ENCODE measurements around the gene SSTR5. TPM values are rescaled to one million over a fixed set of nuclear protein-coding genes. Genes with fewer than 3 reads are reported as not detected.
"Not testable (repeated sequence)": the region's sequence is repeated elsewhere in the genome, so short reads cannot be mapped to it uniquely, and the experiment has no call there.

SSTR5 gene
- total RNA-seq (not detected), polyA plus RNA-seq (not detected)

DNA sequence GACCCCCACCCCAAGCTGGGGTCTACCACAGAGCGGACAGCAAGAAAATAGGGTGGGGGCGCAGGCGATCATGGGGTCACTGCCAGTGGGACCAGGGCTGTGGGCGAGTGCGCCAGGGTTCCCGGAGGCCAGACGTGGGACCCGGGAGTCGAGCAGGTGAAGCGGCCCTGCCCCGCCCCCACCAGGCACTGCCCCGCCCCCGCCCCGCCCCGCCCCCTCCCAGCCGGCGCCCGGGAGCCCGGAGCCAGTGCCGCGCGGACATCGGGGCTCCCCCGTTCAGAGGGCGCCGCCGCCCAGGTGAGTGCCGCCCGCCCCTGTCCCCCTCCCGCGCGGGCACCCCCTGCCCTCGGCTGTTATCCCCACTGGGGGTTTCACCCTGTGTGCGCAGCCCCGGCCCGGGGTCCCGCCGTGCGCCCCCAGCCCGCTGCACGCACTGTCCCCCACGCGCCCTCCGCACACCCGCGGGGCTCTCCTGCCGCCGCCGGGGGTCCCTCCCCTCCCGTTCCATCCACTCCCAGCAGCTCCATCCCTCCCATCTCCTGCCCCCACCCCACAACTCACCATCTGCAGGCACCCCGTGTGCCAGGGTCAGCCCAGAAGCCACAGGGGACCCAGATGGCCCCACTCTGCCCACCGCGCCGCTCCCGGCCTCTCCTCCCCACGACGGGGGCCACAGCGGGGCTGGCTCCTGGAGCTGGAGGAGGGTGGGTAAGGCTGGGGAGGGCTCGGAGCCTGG lies at the start of gene SSTR5:
SSTR5 (plus strand) TSS at position 222 of the 736 bp plus-strand sequence. CDS start 6,122 bp downstream, outside the sequence.
- WGBS: 10% methylated on average over 59 of the region's 59 CpGs
- no peak within 1 kb of the TSS for H3K4me3 ChIP-seq (ENCODE audit: low read depth in 1 of 3, low read length in 3 of 3)
- TF ChIP-seq FOXA2 (IDR thresholded peaks at IDR 0.05) (no peak), HNF4G (IDR thresholded peaks at IDR 0.05) (no peak), RXRA (IDR thresholded peaks at IDR 0.05) (no peak), EGR1 (IDR thresholded peaks at IDR 0.05; ENCODE audit: low read depth in 2 of 2) (no peak), TAF1 (conservative IDR thresholded peaks at IDR 0.05) (no peak), SP1 (IDR thresholded peaks at IDR 0.05) (no peak), HNF4A (conservative IDR thresholded peaks at IDR 0.05) (no peak), RAD21 (IDR thresholded peaks at IDR 0.05) (no peak), JUND (IDR thresholded peaks at IDR 0.05) (no peak), YY1 (IDR thresholded peaks at IDR 0.05) (no peak), NR2F2 (IDR thresholded peaks at IDR 0.05) (no peak)
- TF ChIP-seq, protein P1, sequence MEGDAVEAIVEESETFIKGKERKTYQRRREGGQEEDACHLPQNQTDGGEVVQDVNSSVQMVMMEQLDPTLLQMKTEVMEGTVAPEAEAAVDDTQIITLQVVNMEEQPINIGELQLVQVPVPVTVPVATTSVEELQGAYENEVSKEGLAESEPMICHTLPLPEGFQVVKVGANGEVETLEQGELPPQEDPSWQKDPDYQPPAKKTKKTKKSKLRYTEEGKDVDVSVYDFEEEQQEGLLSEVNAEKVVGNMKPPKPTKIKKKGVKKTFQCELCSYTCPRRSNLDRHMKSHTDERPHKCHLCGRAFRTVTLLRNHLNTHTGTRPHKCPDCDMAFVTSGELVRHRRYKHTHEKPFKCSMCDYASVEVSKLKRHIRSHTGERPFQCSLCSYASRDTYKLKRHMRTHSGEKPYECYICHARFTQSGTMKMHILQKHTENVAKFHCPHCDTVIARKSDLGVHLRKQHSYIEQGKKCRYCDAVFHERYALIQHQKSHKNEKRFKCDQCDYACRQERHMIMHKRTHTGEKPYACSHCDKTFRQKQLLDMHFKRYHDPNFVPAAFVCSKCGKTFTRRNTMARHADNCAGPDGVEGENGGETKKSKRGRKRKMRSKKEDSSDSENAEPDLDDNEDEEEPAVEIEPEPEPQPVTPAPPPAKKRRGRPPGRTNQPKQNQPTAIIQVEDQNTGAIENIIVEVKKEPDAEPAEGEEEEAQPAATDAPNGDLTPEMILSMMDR (IDR thresholded peaks at IDR 0.05; ENCODE audit: low read depth, low read length, missing input control): no peak
- TF ChIP-seq, protein P2, sequence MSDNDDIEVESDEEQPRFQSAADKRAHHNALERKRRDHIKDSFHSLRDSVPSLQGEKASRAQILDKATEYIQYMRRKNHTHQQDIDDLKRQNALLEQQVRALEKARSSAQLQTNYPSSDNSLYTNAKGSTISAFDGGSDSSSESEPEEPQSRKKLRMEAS (IDR thresholded peaks at IDR 0.05): no peak

DNA sequence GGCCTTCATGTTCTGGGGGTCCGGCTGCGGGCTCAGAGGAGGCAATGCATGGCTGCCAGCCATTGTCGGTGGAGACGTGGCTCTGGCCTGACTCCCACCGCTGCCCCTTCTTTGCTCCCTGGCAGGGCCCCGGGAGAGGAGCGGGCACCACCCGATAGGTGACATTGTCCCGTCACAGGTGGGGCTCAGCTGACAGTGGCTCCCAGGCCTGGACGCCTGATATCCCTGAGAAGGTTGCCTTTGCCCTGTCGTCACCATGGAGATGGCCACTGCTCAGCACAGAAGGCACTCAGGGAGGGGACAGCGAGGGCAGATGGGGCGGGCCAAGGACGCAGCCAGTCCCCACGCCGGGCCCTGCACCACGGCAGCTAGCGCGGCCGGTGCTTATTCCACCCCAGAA lies 48.4 kb upstream of the SSTR5 start:
- Histone ChIP-seq H3K9ac (ENCODE audit: low read depth in 1 of 2, low read length in 2 of 2) (no peak overlapping the region), H3K4me3 (ENCODE audit: low read depth in 1 of 3, low read length in 3 of 3) (no peak overlapping the region), H3K9me3 (ENCODE audit: control insufficient read depth in 4 of 4, low read length in 3 of 4) (no peaks in the 10 kb centered on the region), H3K36me3 (ENCODE audit: control insufficient read depth in 4 of 4, insufficient read depth in 3 of 4, low read depth in 1 of 4, low read length in 3 of 4) (no peaks in the 10 kb centered on the region), H3K4me1 (ENCODE audit: control insufficient read depth in 4 of 4, insufficient read depth in 4 of 4, low read length in 3 of 4) (no peaks in the 10 kb centered on the region), H3K27ac (ENCODE audit: low read depth in 1 of 2, low read length in 2 of 2) (no peak overlapping the region), H3K27me3 (ENCODE audit: control insufficient read depth in 4 of 4, insufficient read depth in 4 of 4, low read length in 3 of 4) (peaks cover 0 to 8% (median 2%) of the 10 kb centered on the region in 4 donors)
- whole genome bisulfite sequencing: 61% methylated on average over 20 of the region's 20 CpGs
- no peak for DNase-seq (ENCODE audit: low spot score)
- TF ChIP-seq YY1 (IDR thresholded peaks at IDR 0.05) (no peak), FOXA2 (IDR thresholded peaks at IDR 0.05) (no peak), EGR1 (IDR thresholded peaks at IDR 0.05; ENCODE audit: low read depth in 2 of 2) (no peak), HNF4G (IDR thresholded peaks at IDR 0.05) (no peak), GABPA (IDR thresholded peaks at IDR 0.05 in 1 of 2, conservative IDR thresholded peaks at IDR 0.05 in 1 of 2) (no peak), JUND (IDR thresholded peaks at IDR 0.05) (no peak), RAD21 (IDR thresholded peaks at IDR 0.05) (no peak), NR2F2 (IDR thresholded peaks at IDR 0.05) (no peak), RXRA (IDR thresholded peaks at IDR 0.05) (no peak)
- TF ChIP-seq, protein P1 (IDR thresholded peaks at IDR 0.05; ENCODE audit: low read depth, low read length, missing input control): no peak
- TF ChIP-seq, protein P3, sequence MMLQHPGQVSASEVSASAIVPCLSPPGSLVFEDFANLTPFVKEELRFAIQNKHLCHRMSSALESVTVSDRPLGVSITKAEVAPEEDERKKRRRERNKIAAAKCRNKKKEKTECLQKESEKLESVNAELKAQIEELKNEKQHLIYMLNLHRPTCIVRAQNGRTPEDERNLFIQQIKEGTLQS (IDR thresholded peaks at IDR 0.05): no peak
- TF ChIP-seq, protein P4, sequence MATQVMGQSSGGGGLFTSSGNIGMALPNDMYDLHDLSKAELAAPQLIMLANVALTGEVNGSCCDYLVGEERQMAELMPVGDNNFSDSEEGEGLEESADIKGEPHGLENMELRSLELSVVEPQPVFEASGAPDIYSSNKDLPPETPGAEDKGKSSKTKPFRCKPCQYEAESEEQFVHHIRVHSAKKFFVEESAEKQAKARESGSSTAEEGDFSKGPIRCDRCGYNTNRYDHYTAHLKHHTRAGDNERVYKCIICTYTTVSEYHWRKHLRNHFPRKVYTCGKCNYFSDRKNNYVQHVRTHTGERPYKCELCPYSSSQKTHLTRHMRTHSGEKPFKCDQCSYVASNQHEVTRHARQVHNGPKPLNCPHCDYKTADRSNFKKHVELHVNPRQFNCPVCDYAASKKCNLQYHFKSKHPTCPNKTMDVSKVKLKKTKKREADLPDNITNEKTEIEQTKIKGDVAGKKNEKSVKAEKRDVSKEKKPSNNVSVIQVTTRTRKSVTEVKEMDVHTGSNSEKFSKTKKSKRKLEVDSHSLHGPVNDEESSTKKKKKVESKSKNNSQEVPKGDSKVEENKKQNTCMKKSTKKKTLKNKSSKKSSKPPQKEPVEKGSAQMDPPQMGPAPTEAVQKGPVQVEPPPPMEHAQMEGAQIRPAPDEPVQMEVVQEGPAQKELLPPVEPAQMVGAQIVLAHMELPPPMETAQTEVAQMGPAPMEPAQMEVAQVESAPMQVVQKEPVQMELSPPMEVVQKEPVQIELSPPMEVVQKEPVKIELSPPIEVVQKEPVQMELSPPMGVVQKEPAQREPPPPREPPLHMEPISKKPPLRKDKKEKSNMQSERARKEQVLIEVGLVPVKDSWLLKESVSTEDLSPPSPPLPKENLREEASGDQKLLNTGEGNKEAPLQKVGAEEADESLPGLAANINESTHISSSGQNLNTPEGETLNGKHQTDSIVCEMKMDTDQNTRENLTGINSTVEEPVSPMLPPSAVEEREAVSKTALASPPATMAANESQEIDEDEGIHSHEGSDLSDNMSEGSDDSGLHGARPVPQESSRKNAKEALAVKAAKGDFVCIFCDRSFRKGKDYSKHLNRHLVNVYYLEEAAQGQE (IDR thresholded peaks at IDR 0.05): no peak

More for the DNA sequence above, at the start of gene SSTR5:
- Histone ChIP-seq H3K9me3 (ENCODE audit: control insufficient read depth in 4 of 4, low read length in 3 of 4) (no peaks in the 10 kb centered on the region), H3K27me3 (ENCODE audit: control insufficient read depth in 4 of 4, insufficient read depth in 4 of 4, low read length in 3 of 4) (peaks cover 0 to 56% (median 0%) of the 10 kb centered on the region in 4 donors), H3K9ac (ENCODE audit: low read depth in 1 of 2, low read length in 2 of 2) (no peak within 1 kb of the TSS), H3K4me1 (ENCODE audit: control insufficient read depth in 4 of 4, insufficient read depth in 4 of 4, low read length in 3 of 4) (peaks cover 3 to 12% (median 7%) of the 10 kb centered on the region in 4 donors), H3K27ac (ENCODE audit: low read depth in 1 of 2, low read length in 2 of 2) (no peak within 1 kb of the TSS), H3K36me3 (ENCODE audit: control insufficient read depth in 4 of 4, insufficient read depth in 3 of 4, low read depth in 1 of 4, low read length in 3 of 4) (no peaks in the 10 kb centered on the region)
- DNase-seq (ENCODE audit: low spot score): no peak

DNA sequence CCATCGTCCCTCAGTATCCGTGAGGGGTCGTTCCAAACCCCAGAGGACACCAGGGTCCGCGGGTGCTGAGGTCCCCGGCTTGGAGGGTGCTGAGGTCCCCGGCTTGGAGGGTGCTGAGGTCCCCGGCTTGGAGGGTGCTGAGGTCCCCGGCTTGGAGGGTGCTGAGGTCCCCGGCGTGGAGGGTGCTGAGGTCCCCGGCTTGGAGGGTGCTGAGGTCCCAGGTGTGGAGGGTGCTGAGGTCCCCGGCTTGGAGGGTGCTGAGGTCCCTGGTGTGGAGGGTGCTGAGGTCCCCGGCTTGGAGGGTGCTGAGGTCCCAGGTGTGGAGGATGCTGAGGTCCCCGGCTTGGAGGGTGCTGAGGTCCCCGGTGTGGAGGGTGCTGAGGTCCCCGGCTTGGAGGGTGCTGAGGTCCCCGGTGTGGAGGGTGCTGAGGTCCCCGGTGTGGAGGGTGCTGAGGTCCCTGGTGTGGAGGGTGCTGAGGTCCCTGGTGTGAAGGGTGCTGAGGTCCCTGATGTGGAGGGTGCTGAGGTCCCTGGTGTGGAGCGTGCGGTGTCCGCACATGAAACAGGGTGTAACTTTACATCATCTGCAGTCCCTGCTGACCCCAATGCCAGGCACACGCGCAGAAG lies 47.3 kb upstream of the SSTR5 start:
- H3K9me3 ChIP-seq (ENCODE audit: control insufficient read depth in 4 of 4, low read length in 3 of 4); H3K36me3 ChIP-seq (ENCODE audit: control insufficient read depth in 4 of 4, insufficient read depth in 3 of 4, low read depth in 1 of 4, low read length in 3 of 4); H3K27ac ChIP-seq (ENCODE audit: low read depth in 1 of 2, low read length in 2 of 2); H3K4me1 ChIP-seq (ENCODE audit: control insufficient read depth in 4 of 4, insufficient read depth in 4 of 4, low read length in 3 of 4); H3K4me3 ChIP-seq (ENCODE audit: low read depth in 1 of 3, low read length in 3 of 3); H3K27me3 ChIP-seq (ENCODE audit: control insufficient read depth in 4 of 4, insufficient read depth in 4 of 4, low read length in 3 of 4); DNase-seq (ENCODE audit: low spot score); H3K9ac ChIP-seq (ENCODE audit: low read depth in 1 of 2, low read length in 2 of 2): not testable (repeated sequence)
- WGBS: 67% methylated on average over 24 of the region's 24 CpGs

All from liver (tissue), 9 donors.